GM19438 (cell line): Measurements from ENCODE around the gene PFN1.

Source experiments
- ATAC-seq: cut with Tn5 transposase; IDR thresholded peaks from one replicate; pipeline ENCODE4 v1.9.1; 2021; ENCODE audit warnings: low read depth; ENCODE audit not compliant: unreplicated experiment

The PFN1 gene

DNA sequence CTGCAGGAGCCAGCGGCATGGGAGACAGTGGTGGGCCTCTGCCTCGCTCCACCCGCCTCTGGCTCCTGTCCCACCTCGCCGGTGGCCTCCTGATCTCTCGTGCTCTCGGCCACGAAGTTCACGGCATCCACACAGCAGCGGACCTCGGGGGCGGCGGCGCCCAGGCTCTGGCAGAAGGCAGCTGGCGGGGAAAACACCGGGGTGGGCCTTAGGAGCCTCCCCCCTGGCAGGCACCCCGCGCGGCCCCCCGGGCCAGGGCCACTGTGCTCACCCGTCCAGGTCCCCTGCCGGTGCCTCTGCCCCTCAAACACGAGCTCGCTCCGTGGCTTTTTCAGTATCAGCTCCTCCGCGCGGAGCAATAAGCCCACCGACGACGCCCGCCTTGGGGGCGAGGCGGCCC lies 49.4 kb downstream of the PFN1 start:
- no peak for ATAC-seq

DNA sequence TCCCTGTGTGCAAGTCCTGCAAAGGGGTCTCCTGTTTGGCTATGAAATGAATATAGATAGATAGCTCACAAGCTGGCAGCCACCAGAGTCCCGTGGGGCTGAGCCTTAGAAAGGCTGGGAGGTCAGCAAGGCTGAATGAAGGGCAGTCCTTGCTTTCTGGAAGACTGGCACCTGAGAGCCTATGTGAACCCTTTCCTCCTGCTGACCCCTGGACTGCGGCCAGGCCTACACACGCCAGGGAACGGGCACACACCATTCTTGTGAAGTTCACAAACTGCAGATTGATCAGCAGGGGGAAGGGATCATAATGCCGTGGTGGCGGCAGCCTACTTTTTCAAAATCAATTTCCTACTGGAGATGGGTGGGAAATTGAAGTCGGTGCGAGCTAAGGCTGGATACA lies 50.0 kb downstream of the PFN1 start:
- no peak for ATAC-seq

DNA sequence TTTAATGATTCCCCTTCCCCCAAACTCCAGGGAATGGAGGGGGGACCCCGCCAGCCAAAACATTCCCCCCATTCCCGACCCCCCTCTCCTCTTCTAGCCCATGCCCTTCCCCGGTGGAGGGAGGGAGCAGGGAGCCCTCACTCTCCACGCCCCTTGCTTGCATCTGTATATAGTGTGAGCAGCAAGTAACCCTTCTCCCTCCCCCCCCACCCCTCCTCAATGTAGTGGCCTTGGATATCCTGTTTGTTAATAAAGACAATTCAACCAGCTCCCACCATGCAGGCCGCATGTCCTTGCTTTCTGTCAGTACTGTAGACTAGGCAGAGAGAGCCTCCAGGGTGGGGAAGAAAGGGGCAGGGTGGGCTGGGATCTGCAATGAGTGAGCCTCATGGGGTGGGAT lies 50.5 kb downstream of the PFN1 start:
- ATAC-seq, result no peak

DNA sequence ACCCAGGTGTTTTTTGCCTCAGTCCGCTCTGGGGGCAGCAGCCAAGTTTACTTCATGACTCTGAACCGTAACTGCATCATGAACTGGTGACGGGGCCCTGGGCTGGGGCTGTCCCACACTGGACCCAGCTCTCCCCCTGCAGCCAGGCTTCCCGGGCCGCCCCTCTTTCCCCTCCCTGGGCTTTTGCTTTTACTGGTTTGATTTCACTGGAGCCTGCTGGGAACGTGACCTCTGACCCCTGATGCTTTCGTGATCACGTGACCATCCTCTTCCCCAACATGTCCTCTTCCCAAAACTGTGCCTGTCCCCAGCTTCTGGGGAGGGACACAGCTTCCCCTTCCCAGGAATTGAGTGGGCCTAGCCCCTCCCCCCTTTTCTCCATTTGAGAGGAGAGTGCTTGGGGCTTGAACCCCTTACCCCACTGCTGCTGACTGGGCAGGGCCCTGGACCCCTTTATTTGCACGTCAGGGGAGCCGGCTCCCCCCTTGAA lies 51.1 kb downstream of the PFN1 start:
- ATAC-seq, result no peak

DNA sequence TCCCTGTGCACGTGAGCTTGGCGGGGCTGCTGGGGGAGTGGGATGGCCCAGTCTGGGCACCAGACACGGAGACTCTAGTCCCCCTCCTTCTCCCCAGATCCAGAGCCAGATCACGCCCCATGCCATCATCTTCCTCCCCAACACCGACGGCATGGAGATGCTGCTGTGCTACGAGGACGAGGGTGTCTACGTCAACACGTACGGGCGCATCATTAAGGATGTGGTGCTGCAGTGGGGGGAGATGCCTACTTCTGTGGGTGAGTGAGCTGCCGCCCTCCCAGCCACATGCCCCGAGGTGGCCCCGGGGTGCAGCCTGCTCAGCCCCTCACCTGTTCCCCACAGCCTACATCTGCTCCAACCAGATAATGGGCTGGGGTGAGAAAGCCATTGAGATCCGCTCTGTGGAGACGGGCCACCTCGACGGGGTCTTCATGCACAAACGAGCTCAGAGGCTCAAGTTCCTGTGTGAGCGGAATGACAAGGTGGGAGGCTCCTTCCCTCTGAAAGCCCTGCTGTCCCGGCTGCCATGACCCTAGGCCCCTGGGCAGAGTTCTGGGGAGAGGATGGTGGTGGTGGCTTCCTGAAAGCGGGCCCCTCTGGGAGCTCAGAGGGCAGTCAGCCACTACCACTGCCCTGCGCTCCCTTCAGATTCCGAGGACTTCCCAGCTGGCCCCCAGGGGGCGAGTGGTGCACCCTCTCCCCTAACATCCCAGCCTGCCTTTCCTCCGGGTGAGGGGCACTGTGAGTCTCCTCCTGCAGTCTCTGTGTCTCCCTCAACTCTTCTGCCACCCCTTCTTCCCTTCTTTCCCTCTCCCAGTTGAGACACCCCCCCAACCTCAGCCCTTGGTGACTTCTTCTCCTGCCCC lies 51.8 kb downstream of the PFN1 start:
- no peak for ATAC-seq

DNA sequence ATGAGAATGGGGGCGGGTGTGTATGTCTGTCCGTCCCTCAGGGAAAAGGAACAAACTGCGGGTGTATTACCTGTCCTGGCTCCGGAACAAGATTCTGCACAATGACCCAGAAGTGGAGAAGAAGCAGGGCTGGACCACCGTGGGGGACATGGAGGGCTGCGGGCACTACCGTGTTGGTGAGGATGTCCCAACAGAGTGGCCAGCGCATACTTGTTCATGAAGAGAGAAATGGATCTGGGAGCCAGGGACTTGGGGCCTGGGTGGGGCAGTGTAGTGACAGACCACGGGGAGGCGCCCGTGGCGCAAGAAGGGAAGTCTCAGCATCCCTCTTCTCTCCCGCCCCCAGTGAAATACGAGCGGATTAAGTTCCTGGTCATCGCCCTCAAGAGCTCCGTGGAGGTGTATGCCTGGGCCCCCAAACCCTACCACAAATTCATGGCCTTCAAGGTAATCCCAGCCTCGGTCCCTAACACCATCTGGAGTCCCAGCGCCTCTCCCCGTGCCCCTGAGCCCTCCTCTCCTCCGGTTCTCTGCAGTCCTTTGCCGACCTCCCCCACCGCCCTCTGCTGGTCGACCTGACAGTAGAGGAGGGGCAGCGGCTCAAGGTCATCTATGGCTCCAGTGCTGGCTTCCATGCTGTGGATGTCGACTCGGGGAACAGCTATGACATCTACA lies 52.5 kb downstream of the PFN1 start:
- no peak for ATAC-seq
